Measurements from ENCODE around the gene ST6GAL2.

DNA sequence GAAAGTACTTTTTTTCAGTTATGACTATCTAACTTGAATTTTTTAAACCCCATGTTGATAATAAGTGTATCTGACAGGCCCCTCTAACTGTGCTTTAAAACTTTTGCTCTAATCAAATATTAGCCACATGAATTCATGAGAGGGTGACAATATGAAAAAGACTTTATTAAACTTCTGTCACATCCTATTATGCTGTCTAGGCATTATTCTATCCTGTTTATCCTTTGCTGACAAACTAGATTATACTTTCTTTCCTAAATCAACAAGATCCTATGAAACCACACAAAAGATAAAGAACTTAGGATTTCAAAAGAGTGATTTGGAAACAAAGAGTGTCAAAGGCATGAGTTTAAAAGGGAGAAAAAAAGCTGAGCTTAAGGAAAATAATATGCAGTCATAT is 57.8 kb downstream of the ST6GAL2 start:
- TF ChIP-seq, protein P1, sequence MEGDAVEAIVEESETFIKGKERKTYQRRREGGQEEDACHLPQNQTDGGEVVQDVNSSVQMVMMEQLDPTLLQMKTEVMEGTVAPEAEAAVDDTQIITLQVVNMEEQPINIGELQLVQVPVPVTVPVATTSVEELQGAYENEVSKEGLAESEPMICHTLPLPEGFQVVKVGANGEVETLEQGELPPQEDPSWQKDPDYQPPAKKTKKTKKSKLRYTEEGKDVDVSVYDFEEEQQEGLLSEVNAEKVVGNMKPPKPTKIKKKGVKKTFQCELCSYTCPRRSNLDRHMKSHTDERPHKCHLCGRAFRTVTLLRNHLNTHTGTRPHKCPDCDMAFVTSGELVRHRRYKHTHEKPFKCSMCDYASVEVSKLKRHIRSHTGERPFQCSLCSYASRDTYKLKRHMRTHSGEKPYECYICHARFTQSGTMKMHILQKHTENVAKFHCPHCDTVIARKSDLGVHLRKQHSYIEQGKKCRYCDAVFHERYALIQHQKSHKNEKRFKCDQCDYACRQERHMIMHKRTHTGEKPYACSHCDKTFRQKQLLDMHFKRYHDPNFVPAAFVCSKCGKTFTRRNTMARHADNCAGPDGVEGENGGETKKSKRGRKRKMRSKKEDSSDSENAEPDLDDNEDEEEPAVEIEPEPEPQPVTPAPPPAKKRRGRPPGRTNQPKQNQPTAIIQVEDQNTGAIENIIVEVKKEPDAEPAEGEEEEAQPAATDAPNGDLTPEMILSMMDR (IDR thresholded peaks at IDR 0.05) = no peak
- no peak for TF ChIP-seq ZNF671 (CRISPR knock-in tag; IDR thresholded peaks at IDR 0.05)
- TF ChIP-seq KAT7 (CRISPR knock-in tag; IDR thresholded peaks at IDR 0.05; ENCODE audit: borderline replicate concordance) = no peak
- TF ChIP-seq, protein P2, sequence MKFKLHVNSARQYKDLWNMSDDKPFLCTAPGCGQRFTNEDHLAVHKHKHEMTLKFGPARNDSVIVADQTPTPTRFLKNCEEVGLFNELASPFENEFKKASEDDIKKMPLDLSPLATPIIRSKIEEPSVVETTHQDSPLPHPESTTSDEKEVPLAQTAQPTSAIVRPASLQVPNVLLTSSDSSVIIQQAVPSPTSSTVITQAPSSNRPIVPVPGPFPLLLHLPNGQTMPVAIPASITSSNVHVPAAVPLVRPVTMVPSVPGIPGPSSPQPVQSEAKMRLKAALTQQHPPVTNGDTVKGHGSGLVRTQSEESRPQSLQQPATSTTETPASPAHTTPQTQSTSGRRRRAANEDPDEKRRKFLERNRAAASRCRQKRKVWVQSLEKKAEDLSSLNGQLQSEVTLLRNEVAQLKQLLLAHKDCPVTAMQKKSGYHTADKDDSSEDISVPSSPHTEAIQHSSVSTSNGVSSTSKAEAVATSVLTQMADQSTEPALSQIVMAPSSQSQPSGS (CRISPR knock-in tag; IDR thresholded peaks at IDR 0.05; ENCODE audit: borderline replicate concordance, low read depth) = no peak
- TF ChIP-seq ETV6 (CRISPR knock-in tag; IDR thresholded peaks at IDR 0.05) = no peak
- TF ChIP-seq CREM (CRISPR knock-in tag; IDR thresholded peaks at IDR 0.05) = no peak

Measured in WTC11 (cell line).